ENCODE results near the gene EMP1. TPM values are rescaled to one million over a fixed set of nuclear protein-coding genes. Genes with fewer than 3 reads are reported as not detected.

EMP1 gene
- total and polyA plus RNA-seq, 2 experiments from 2014 or later, result 0.07 to 0.39 TPM

GRCh38 chr12:13258717-13259119, 62.2 kb downstream of the EMP1 start:
- ATAC-seq (no peak), DNase-seq (ENCODE audit: low spot score) (no peak)
- no peak overlapping the region for H3K27ac Mint-ChIP-seq
- peaks cover 10% of the 10 kb centered on the region; the same call in 2 of the 3 replicates for H3K9me3 Mint-ChIP-seq
- no peaks in the 10 kb centered on the region for H3K9me2 ChIP-seq (ENCODE audit: insufficient read depth)
- H3F3A ChIP-seq (replicated peaks; ENCODE audit: low read depth), result no peaks in the 10 kb centered on the region; the same call in 1 of the 2 replicates
- H3K36me3 ChIP-seq (ENCODE audit: insufficient read depth), result no peaks in the 10 kb centered on the region
- no peak overlapping the region for H3K4me3 Mint-ChIP-seq
- H3K27me3 ChIP-seq (ENCODE audit: insufficient read depth), result no peaks in the 10 kb centered on the region
- H2AFZ ChIP-seq, result no peak overlapping the region
- H3K36me3 Mint-ChIP-seq (ENCODE audit: low read depth), result peaks cover 10% of the 10 kb centered on the region
- H4K20me1 ChIP-seq (replicated peaks; ENCODE audit: insufficient read depth), result no peaks in the 10 kb centered on the region
- H3K79me2 ChIP-seq (replicated peaks; ENCODE audit: insufficient read depth), result no peaks in the 10 kb centered on the region
- H3K4me2 ChIP-seq, result no peak overlapping the region
- peaks cover 5% of the 10 kb centered on the region for H3K27me3 Mint-ChIP-seq (ENCODE audit: insufficient read depth, low read depth, poor library complexity)
- peaks cover 43% of the 10 kb centered on the region for H3K4me1 ChIP-seq (ENCODE audit: insufficient read depth)
- H3K4me3 ChIP-seq, result no peak overlapping the region
- TF ChIP-seq ZNF331 (CRISPR knock-in tag; IDR thresholded peaks at IDR 0.05; ENCODE audit: low read depth) (no peak), CREB1 (CRISPR knock-in tag; IDR thresholded peaks at IDR 0.05; ENCODE audit: low read depth) (no peak), ZNF114 (CRISPR knock-in tag; IDR thresholded peaks at IDR 0.05) (no peak), REST (IDR thresholded peaks at IDR 0.05; ENCODE audit: unreplicated experiment) (no peak), STAT1 (IDR thresholded peaks at IDR 0.05; ENCODE audit: unreplicated experiment) (no peak), NANOG (IDR thresholded peaks at IDR 0.05; ENCODE audit: borderline replicate concordance) (no peak), EZH2phosphoT487 (IDR thresholded peaks at IDR 0.05; ENCODE audit: unreplicated experiment) (no peak), POLR2AphosphoS5 (IDR thresholded peaks at IDR 0.05; ENCODE audit: low read depth) (no peak), CTCF (conservative IDR thresholded peaks at IDR 0.05; ENCODE audit: low read depth in 2 of 2) (no peak), ETS1 (IDR thresholded peaks at IDR 0.05) (no peak), ZNF462 (CRISPR knock-in tag; IDR thresholded peaks at IDR 0.05) (no peak), EZH2 (IDR thresholded peaks at IDR 0.05; ENCODE audit: low read depth, unreplicated experiment) (no peak), JUNB (IDR thresholded peaks at IDR 0.05; ENCODE audit: unreplicated experiment) (no peak)
- peaks cover 45% of the 10 kb centered on the region for H3K4me1 Mint-ChIP-seq
- no peak overlapping the region for H3K27ac ChIP-seq (ENCODE audit: low read depth)

Measured in GM23338 (cell line).